H9 (cell line): ENCODE results near the gene HES1. TPM values are rescaled to one million over a fixed set of nuclear protein-coding genes. Genes with fewer than 3 reads are reported as not detected.

Experiments used
- DNase-seq: peaks from one replicate; pipeline ENCODE4 v3.0.0-alpha.2; 2017
- H2AFZ ChIP-seq: one replicate; pipeline ENCODE4 v1.6.1; 2013; ENCODE audit warnings: mild to moderate bottlenecking, low read length, control low read depth, moderate library complexity
- H2AK5ac ChIP-seq: 2 replicates; pipeline ENCODE4 v1.6.1; 2013; ENCODE audit warnings: low read length, control low read depth, mixed read lengths; ENCODE audit not compliant: insufficient read length
- H2BK120ac ChIP-seq: one replicate; pipeline ENCODE4 v1.6.1; 2013; ENCODE audit warnings: low read depth, mild to moderate bottlenecking, low read length, control low read depth, inconsistent platforms; ENCODE audit not compliant: poor library complexity, severe bottlenecking
- H2BK12ac ChIP-seq: 2 replicates; pipeline ENCODE4 v1.6.1; 2013; ENCODE audit warnings: low read length, control low read depth, mixed read lengths, low read depth; ENCODE audit not compliant: insufficient read length
- H2BK15ac ChIP-seq: 2 replicates; pipeline ENCODE4 v1.6.1; 2013; ENCODE audit warnings: low read depth, low read length, control low read depth
- H2BK20ac ChIP-seq: one replicate; pipeline ENCODE4 v1.6.1; 2013; ENCODE audit warnings: low read depth, mild to moderate bottlenecking, low read length, control low read depth, inconsistent platforms; ENCODE audit not compliant: poor library complexity, severe bottlenecking
- H2BK5ac ChIP-seq: 2 replicates; pipeline ENCODE4 v1.6.1; 2013; ENCODE audit warnings: low read length, control low read depth, mixed read lengths; ENCODE audit not compliant: insufficient read length
- H3K14ac ChIP-seq: 2 replicates; pipeline ENCODE4 v1.6.1; 2013; ENCODE audit warnings: low read length, control low read depth; ENCODE audit not compliant: insufficient read depth
- H3K18ac ChIP-seq: 2 replicates; pipeline ENCODE4 v1.6.1; 2013; ENCODE audit warnings: low read depth, mild to moderate bottlenecking, mixed read lengths, low read length, control low read depth; ENCODE audit not compliant: insufficient read length
- H3K23ac ChIP-seq: 2 replicates; pipeline ENCODE4 v1.6.1; 2013; ENCODE audit warnings: low read length, control low read depth, mixed read lengths, low read depth; ENCODE audit not compliant: insufficient read length
- H3K23me2 ChIP-seq: 2 replicates; pipeline ENCODE4 v1.6.1; 2013; ENCODE audit warnings: low read depth, mild to moderate bottlenecking, mixed read lengths, low read length, control low read depth; ENCODE audit not compliant: insufficient read length, poor library complexity, severe bottlenecking
- H3K27ac ChIP-seq: 2 replicates; pipeline ENCODE4 v1.5.1; 2013; ENCODE audit warnings: low read length, control low read depth, mixed read lengths, low read depth; ENCODE audit not compliant: insufficient read length
- H3K27me3 ChIP-seq: 2 replicates; pipeline ENCODE4 v1.6.1; 2013; ENCODE audit warnings: low read length, control low read depth, inconsistent platforms; ENCODE audit not compliant: insufficient read depth
- H3K4ac ChIP-seq: 2 replicates; pipeline ENCODE4 v1.6.1; 2013; ENCODE audit warnings: low read depth, mild to moderate bottlenecking, control low read depth, inconsistent platforms, low read length, moderate library complexity
- H3K4me1 ChIP-seq: 2 replicates; pipeline ENCODE4 v1.6.1; 2013; ENCODE audit warnings: low read length, control low read depth, inconsistent platforms; ENCODE audit not compliant: insufficient read depth
- H3K4me2 ChIP-seq: 2 replicates; pipeline ENCODE4 v1.6.1; 2013; ENCODE audit warnings: low read length, control low read depth, mixed read lengths; ENCODE audit not compliant: insufficient read length, insufficient read depth
- H3K56ac ChIP-seq: 2 replicates; pipeline ENCODE4 v1.6.1; 2013; ENCODE audit warnings: low read depth, mild to moderate bottlenecking, mixed read lengths, low read length, control low read depth; ENCODE audit not compliant: insufficient read length
- H3K79me1 ChIP-seq: 2 replicates; pipeline ENCODE4 v1.6.1; 2013; ENCODE audit warnings: low read depth, mild to moderate bottlenecking, moderate library complexity, low read length, control low read depth, inconsistent platforms; ENCODE audit not compliant: insufficient read depth, poor library complexity, severe bottlenecking
- H3K79me2 ChIP-seq: 2 replicates; pipeline ENCODE4 v1.6.1; 2013; ENCODE audit warnings: low read length, control low read depth, inconsistent platforms; ENCODE audit not compliant: insufficient read depth
- H3K9ac ChIP-seq: 2 replicates; pipeline ENCODE4 v1.6.1; 2013; ENCODE audit warnings: low read length, control low read depth, mixed read lengths; ENCODE audit not compliant: insufficient read length; ENCODE audit errors: extremely low read depth
- H3K9me3 ChIP-seq: one replicate; pipeline ENCODE4 v1.6.1; 2013; ENCODE audit warnings: low read depth, low read length, inconsistent platforms; ENCODE audit not compliant: control insufficient read depth
- H3T11ph ChIP-seq: one replicate; pipeline ENCODE4 v1.6.1; 2013; ENCODE audit warnings: mild to moderate bottlenecking, low read length, control low read depth, inconsistent platforms
- H4K20me1 ChIP-seq: one replicate; pipeline ENCODE4 v1.6.1; 2013; ENCODE audit not compliant: control insufficient read depth, insufficient read length, insufficient read depth
- H4K5ac ChIP-seq: 2 replicates; pipeline ENCODE4 v1.6.1; 2013; ENCODE audit warnings: low read depth, mild to moderate bottlenecking, mixed read lengths, low read length, control low read depth; ENCODE audit not compliant: insufficient read length
- H4K8ac ChIP-seq: replicated peaks from 2 replicates; pipeline ENCODE4 v1.6.1; 2013; ENCODE audit warnings: low read length, control low read depth, mixed read lengths, low read depth; ENCODE audit not compliant: insufficient read length
- H4K91ac ChIP-seq: 2 replicates; pipeline ENCODE4 v1.6.1; 2013; ENCODE audit warnings: low read depth, mild to moderate bottlenecking, moderate library complexity, mixed read lengths, low read length, control low read depth; ENCODE audit not compliant: insufficient read length
- H3K27ac Mint-ChIP-seq, 3 experiments: 2 replicates in 2 of 3; 3 replicates in 1 of 3; pipeline ENCODE4 v1.8.0; 2020 to 2021; ENCODE audit warnings: mixed read lengths in 3 of 3, mild to moderate bottlenecking in 1 of 3, moderate library complexity in 1 of 3
- H3K27me3 Mint-ChIP-seq: 2 replicates; pipeline ENCODE4 v1.8.0; 2021; ENCODE audit warnings: low read depth, mild to moderate bottlenecking, moderate library complexity, mixed read lengths
- H3K36me3 Mint-ChIP-seq, 3 experiments: 2 replicates in 2 of 3; 3 replicates in 1 of 3; pipeline ENCODE4 v1.8.0; 2020 to 2021; ENCODE audit warnings: low read depth in 3 of 3, mixed read lengths in 3 of 3; ENCODE audit not compliant: insufficient read depth in 1 of 3
- H3K4me1 Mint-ChIP-seq, 2 experiments: 2 replicates each; pipeline ENCODE4 v1.8.0; 2020; ENCODE audit warnings: mixed read lengths in 2 of 2
- H3K4me3 Mint-ChIP-seq, 2 experiments: 2 replicates in 1 of 2; 3 replicates in 1 of 2; pipeline ENCODE4 v1.8.0; 2020 to 2021; ENCODE audit warnings: mild to moderate bottlenecking in 2 of 2, mixed read lengths in 2 of 2, moderate library complexity in 1 of 2
- H3K9me3 Mint-ChIP-seq, 2 experiments: 2 replicates in 1 of 2; 3 replicates in 1 of 2; pipeline ENCODE4 v1.8.0; 2020; ENCODE audit warnings: mild to moderate bottlenecking in 2 of 2, mixed read lengths in 2 of 2, moderate library complexity in 1 of 2
- WGBS: extraction: QIAGEN DNeasy Blood & Tissue Kit; methylation state at CpG from one replicate; pipeline ENCODE4 v1.1.7; 2013; ENCODE audit warnings: missing lambda C conversion rate, low lambda C conversion rate, mixed read lengths; ENCODE audit not compliant: insufficient read length; ENCODE audit errors: extremely low coverage; 5-methylcytosine and 5-hydroxymethylcytosine counted together
- total RNA-seq: library from RNA; stranded (reverse); gene quantifications from 2 replicates; pipeline ENCODE4 v1.2.1, GENCODE V29; 2021
- TF ChIP-seq, protein P1 (sequence below): fragments of 200-600 bp; sonication (generic); conservative IDR thresholded peaks from 3 replicates; pipeline ENCODE4 v1.8.0; 2021; ENCODE audit warnings: antibody characterized with exemption, mild to moderate bottlenecking

Gene HES1
- total RNA-seq, 1 experiment from 2014 or later, result 23.2 TPM

- no peak overlapping the region for H2AK5ac ChIP-seq
Observed at GRCh38 chr3:194133661-194134230, 2.2 kb upstream of the HES1 start.

More at GRCh38 chr3:194133661-194134230, 2.2 kb upstream of the HES1 start:
- no peak overlapping the region for H4K5ac ChIP-seq
- H3K4ac ChIP-seq, result no peak overlapping the region
- H3K4me1 Mint-ChIP-seq, result peaks cover 63 to 69% of the 10 kb centered on the region in 2 experiments
- no peak overlapping the region for H3T11ph ChIP-seq
- no peaks in the 10 kb centered on the region for H3K79me2 ChIP-seq
- H3K23ac ChIP-seq, result no peak overlapping the region
- no peak overlapping the region for H2BK12ac ChIP-seq
- no peaks in the 10 kb centered on the region for H3K79me1 ChIP-seq
- no CpG with 5 or more reads among the region's 41 CpGs for WGBS
- H3K9ac ChIP-seq, result no peak overlapping the region
- H3K36me3 Mint-ChIP-seq, result peaks cover 5 to 16% (median 14%) of the 10 kb centered on the region in 3 experiments
- peak overlapping the region; percentile 67 to 76 for H3K4me3 Mint-ChIP-seq
- no peak overlapping the region for H2BK15ac ChIP-seq
- H4K91ac ChIP-seq, result no peak overlapping the region
- peak; percentile 65 for DNase-seq
- TF ChIP-seq, protein P1, sequence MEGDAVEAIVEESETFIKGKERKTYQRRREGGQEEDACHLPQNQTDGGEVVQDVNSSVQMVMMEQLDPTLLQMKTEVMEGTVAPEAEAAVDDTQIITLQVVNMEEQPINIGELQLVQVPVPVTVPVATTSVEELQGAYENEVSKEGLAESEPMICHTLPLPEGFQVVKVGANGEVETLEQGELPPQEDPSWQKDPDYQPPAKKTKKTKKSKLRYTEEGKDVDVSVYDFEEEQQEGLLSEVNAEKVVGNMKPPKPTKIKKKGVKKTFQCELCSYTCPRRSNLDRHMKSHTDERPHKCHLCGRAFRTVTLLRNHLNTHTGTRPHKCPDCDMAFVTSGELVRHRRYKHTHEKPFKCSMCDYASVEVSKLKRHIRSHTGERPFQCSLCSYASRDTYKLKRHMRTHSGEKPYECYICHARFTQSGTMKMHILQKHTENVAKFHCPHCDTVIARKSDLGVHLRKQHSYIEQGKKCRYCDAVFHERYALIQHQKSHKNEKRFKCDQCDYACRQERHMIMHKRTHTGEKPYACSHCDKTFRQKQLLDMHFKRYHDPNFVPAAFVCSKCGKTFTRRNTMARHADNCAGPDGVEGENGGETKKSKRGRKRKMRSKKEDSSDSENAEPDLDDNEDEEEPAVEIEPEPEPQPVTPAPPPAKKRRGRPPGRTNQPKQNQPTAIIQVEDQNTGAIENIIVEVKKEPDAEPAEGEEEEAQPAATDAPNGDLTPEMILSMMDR, result no peak
- no peak overlapping the region for H2BK5ac ChIP-seq
- H2BK20ac ChIP-seq, result no peak overlapping the region
- peaks cover 24% of the 10 kb centered on the region for H3K23me2 ChIP-seq
- no peak overlapping the region for H3K27ac ChIP-seq
- H3K27me3 ChIP-seq, result no peaks in the 10 kb centered on the region; the same call in 1 of the 2 replicates
- H3K18ac ChIP-seq, result no peak overlapping the region
- no peaks in the 10 kb centered on the region for H3K9me3 ChIP-seq
- no peak overlapping the region for H3K14ac ChIP-seq
- H4K20me1 ChIP-seq, result no peaks in the 10 kb centered on the region
- peak overlapping the region; percentile 5 to 93 (median 73) for H3K27ac Mint-ChIP-seq
- no peak overlapping the region for H3K56ac ChIP-seq
- H3K27me3 Mint-ChIP-seq, result peaks cover 52% of the 10 kb centered on the region
- no peaks in the 10 kb centered on the region; a peak in 2 of 5 replicates for H3K9me3 Mint-ChIP-seq
- peak overlapping the region; percentile 29 for H3K4me2 ChIP-seq
- H2BK120ac ChIP-seq, result no peak overlapping the region
- peaks cover 27% of the 10 kb centered on the region for H3K4me1 ChIP-seq
- no peak overlapping the region for H2AFZ ChIP-seq
- no peak overlapping the region for H4K8ac ChIP-seq
